NK-92 treated with Interleukin-12 subunit alpha and Interleukin-12 subunit beta, amount 100 ng/mL, for 24 hours (cell line): ENCODE data around the gene CFAP73.
"Not testable (repeated sequence)": the region's sequence is repeated elsewhere in the genome, so short reads cannot be mapped to it uniquely, and the experiment has no call there.

Source experiments
- DNase-seq: peaks from one replicate; lab custom pipeline; 2025; lab: John Stamatoyannopoulos, UW

The CFAP73 gene

DNA sequence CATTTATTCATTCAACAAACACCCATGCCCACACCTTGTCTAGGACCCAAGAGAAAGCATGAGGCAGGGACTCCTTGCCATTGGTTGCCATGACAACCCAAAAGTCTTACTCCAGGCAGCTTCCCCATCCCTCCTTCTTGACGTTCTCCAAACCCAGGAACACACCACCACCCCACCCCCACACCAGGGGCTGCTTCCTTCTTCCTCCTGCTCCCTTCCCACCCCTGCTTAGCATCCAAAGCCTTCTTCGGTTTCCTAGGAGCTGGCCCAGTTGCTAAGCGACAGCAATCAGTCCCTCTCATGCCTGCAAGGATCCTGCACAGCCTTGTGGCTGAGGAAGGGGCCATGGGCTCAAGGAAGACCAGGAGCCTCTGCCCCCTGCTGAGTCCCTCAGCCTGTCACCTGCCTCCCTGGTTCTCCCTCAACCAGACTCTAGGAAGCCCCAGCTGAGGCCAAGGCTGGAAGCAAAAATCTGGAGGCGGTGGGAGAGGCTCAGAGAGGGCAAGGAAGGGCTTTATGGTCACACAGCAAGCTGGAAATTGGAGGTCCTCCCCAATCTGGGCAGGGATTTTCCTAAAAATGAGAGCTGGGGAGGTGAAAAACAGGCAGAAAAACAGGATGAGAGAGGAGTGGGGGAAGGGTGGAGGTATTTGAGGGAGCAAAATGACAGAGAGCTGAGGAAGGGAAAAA, 29.4 kb upstream of the CFAP73 start:
- DNase-seq: no peak

DNA sequence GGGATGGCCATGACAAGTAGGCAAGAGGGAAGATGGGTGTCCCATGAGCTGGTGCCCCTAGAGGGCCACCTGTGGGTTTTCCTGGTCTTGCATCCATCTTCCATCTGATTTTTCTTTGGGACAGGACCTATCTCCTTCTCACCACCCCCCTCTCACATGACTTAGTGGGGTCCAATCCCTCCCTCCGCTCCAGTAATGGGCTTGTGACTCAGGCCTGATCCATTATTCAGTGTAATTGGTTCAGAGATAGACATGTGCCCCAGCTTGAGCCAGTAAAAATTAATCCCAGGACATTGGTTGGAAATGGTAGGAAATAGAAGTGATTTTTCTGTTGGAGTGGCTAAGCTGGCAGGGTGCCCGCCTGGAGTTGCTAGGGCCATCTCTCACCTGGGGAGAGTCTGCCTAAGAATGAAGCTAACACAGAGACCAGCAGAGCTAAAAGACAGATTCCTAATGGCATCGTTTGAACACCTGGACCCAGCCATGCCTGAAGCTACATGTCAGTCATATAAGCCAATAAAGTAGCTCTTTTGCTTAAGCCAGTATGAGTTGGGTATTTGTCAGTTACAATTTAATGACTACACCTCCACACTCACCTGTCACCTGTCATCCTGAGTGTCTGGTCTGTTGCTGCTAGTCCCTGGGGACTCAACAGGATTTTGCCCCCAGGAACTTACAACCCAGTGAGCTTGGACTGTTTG, 28.7 kb upstream of the CFAP73 start:
- no peak for DNase-seq

DNA sequence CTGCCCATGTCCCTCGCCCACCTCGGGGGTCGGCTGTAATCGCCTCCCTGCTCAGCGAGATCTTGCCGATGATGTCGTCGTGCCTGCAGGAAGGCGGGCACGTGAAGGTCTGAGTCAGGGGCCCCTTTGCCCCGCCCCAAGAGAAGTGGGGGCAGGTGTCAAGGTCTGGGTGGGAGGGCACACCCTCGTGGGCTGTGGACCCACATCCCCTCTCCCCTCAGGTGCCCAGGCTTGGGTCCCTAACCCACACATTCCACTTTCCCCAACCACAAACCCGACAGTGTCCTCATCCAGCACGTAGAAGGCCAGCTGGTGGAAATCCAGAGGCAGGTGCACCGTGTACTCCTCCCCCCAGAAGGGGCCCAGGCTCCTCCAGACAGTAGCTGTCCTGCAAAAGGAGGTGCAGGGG, 21.7 kb upstream of the CFAP73 start:
- DNase-seq: no peak

DNA sequence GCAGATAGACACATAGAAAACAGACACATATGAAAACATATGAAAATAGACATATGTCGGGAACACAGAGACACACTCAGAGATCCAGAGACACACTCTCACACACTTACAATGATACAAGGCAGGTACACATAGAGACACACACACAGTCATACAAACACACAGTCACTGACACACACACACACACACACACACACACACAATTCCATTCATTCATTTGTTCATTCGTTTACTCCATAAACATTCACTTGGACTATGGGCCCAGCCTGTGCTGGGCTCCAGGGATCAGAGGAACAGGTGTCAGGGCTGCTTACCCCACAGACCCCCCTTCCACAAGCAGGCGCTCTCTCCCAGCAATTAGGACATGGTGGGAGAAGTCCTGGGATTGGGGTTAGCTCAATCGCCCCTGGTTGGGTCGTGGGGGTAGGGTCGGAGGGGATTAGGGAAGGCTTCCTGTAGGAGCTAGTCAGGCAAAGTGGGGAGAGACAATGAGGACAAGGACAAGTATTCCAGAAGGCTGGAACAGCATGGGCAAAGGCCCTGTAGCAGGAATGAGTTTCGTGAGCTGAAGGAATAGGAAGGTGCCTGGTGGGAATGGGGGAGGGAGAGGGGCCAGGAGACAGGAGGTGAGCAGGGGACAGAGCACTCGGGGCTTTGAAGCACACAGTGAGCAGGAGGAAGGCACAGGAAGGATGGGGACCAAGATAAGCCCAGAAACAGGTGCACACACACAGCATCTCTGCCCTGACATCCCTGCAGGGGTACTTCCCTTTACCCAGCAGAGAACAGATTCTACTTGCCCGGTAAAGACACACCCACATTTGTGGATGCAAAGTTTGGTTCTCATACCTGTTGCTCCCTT, 20.5 kb upstream of the CFAP73 start:
- DNase-seq: no peak

DNA sequence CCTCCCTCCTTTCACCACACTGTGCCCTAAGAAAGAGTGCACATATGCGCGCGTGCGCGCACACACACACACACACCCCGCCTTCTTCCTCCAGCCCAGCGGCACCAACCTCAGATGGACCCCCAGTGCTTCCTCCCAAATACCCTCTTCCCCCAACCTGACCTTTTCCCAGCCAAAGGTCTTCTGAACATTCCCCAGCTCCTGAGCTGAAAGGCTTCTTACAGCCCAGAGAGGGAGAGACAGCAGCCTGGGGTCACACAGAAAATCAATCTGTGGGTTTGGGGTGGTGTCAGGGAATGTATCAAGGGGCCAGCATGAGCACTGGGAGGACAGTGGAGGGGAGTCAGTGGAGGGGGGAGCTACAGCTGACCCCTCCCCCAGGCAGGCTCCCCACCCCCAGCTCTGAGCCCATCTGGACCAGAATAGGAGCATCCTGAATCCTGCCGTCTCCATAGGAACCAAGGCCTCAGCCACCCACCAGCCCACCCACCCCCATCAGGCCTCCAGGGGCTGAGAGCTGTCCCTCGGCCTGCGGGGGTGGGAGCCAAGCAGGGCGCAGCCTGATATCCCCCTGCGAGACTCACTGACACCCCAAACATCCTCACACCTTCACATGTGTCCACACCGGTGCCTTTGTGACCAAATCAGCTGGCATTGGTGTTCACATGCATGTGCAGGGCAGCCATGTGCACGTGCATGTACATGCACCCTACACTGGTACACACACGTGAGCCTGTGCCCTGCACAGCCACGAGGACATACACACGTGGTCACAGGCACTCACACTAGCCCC, 19.7 kb upstream of the CFAP73 start:
- no peak for DNase-seq

DNA sequence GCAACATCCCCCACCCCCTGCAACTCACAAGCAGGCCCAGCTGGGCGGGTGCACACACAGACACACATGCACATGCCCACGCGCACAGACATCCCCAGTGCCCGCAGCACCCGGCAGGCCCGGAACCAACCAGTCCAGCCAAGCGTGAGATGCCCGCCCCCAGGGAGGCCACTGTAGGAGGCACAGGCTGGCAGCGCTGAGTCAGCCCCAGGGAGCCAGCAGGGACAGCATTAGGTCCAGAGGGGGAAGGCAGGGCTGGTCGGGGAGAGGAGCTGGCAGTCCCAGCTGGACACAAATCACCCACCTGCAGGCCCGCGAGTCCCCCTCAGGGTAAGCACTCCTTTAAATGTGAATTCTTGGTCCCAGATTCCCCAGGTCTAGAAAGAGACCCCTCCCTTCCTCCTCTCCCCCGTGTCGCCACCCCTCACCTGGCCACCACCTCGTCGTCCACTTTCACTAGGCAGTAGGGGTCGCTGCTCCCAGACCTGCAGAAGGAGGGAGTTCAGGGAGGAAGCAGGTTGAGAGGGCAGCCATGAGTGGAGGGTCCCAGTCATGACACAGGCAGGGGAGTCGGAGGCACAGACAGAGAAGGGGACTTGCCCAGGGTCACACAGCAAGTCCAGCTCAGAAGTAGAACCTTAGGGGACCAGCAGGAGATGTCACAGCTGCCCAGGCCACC, 18.9 kb upstream of the CFAP73 start:
- DNase-seq: no peak

DNA sequence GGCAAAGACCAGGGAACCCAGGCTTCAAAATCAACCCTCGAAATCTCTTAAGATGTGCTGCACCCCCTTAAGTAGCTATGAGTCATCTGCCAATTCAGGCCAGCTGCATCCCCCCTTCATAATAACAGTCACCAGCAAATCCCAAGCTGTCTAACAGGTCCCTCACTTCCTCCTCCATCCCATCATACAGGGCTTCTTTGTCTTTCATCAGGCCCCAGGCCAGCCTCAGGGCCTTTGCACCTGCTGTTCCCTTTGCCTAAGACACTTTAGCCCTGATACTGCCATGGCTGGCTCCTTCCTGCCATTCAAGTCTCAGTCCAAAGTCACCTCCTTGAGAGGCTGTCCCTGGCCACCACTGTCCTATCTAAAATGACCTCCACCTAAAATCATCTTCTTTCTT, 18.0 kb upstream of the CFAP73 start:
- no peak for DNase-seq

DNA sequence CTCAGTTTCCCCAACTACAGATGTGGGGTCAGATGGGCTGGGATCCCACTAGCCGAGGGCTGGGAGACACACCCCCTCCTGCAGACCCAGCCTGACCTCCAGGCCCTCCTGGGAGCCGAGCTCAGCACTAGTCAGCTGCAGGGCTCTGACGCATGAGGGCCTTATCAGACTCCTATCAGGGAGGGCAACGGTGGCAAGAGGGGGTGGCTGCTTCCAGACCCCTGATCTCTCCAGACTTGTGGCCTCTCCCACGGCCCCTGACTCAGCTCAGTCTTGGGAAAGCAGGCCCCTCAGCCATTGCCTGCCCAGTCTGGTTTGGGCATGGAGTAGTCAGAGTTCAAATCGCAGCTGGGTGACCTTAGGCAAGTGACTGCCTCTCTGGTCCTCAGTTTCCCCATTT, 16.5 kb upstream of the CFAP73 start:
- no peak for DNase-seq

DNA sequence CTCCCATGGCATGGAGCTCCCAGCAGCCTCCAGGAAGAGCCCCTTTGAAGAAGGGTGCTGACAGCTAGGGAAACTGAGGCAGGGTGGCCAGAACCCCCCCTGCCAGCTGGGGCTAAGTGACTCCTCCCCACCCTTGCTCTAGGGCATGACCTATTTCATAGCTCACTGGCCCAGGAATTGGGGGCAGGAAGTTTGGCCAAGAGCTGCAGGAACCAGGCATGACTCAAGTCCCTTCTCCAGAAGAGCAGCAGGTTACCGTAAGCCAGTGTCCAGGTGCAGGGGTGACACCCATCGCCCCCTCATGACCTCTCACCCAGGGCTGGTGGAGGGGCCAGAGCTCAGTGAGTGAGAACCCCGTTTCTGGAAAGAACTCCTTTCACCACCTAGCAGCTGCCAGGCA, 15.9 kb upstream of the CFAP73 start:
- no peak for DNase-seq

DNA sequence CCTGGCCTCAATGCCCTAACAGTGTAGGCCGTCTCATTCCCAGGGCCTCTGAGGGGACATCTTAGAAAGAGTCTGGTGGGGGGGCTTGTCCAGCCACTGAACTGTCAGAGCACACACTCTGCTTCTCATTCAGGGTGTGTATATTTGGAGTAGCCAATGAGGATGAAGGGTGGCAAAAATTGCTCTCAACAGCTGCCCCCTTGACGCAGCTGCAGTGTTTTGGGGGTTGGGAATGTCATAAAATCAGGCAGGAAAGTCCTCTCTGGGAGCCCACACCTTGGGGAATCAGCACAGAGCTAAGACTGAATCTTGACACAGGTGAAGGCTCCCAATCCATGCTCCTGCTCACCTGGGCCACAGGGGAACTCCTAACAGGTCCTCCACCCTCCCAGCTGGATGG, 15.5 kb upstream of the CFAP73 start:
- DNase-seq: no peak

DNA sequence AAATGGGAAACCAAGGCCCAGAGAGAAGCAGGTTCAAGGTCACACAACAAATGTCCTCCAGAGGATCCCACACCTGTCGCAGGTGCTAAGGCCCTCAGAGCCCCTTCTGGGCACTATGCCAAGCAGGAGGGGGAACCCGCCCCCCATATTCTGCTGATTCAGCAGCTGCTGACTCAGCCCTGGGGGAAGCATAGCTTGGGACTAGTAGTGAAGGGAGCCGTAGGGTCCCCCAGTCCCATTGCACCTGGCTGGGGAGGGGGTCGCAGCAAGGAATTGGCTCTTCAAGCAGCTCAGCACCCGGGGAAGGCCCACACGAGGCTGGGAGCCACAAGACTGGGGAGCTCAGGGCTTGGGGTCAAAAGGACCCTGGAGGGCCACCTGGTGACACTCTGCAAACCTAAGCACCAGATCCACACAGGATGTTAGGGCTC, 15.0 kb upstream of the CFAP73 start:
- DNase-seq: no peak

DNA sequence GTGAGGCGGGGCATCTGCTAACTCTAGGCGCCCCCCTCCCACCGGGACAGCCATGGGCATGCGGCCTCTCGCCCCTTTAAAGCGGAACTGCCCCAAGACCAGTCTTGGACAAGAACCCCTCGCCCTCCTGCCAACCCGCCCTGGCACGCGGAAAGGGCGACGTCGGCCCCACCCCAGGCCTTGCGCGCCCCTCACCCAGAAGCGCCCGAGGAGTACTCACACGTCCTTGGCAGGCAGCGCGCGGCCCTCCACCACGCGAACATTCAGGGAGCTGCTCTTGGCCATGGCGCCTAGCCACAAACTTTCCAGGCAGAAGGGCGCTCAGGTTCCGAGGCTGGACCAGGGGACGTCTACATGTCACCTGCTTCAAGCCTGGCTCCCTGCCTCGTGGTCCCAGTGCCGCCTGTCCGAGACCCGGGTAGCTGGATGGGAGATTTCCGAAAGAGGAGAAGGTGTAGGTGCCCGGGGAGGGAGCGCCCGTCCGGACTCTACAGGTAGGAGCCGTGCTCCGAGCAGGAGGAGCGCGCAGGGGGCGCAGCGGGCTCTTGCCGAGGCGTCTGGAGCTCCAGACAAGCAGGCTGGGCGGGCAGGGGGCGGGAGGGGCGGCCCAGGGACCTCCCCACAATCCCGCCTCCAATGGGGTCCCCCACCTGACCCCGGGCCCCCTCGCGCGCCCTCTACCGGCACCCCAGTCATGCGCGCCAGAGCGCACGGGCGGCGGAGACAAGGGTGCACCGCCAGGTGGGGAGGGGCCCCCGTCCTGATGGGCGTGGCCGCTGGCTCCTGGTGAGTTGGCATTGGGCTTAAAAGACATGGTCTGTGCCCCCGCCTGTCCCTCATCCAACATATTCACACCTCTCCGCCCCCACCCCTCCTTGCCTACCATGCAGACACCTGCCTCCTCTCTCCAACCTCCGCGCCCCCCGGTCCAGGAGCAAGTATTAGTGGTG, 14.1 kb upstream of the CFAP73 start, which contains the start of gene RASAL1:
Gene RASAL1, minus strand, starts transcription at position 584 of the 950 bp plus-strand sequence. Its CDS starts 299 bp downstream, at position 285.
- no peak for DNase-seq

DNA sequence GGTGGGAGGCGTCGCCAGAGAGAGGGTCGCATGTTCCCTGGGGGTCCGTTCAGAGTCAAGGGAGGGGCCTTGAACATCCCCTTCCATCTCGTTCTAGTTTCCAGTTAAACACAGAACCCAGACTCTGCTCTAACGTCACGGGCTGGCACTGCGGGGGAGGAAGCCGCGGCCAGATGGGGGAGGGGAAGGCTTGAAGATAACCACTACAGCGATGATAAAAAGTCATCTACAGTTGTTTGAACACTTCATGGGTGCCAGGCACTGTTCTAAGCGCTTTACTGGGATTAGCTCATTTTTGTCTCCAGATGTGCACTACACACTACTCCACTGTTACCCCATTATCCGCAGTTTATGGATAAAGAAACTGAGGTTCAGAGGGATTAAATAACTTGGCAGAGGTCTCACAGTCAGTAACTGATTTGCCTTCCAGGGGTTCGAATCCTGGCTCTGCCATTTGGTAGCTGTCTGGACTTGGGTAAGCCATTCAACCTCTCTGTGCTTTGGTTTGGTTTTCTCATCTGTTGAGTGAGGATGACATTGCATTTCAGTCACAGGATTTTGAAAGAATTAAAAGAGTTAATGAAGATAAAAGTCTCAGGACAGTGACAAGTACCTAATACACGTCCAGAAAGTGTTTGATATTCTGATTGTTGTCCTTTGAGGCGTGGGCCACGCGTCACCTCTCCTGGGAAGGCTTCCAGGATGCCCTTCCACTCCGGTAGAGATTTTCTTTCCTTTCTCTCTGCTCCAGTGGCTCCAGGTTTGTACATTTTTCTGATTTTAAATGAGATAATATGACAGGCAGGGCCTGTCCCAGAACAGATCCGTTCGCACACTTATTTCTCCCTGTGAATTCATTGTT, 13.2 kb upstream of the CFAP73 start:
- no peak for DNase-seq

DNA sequence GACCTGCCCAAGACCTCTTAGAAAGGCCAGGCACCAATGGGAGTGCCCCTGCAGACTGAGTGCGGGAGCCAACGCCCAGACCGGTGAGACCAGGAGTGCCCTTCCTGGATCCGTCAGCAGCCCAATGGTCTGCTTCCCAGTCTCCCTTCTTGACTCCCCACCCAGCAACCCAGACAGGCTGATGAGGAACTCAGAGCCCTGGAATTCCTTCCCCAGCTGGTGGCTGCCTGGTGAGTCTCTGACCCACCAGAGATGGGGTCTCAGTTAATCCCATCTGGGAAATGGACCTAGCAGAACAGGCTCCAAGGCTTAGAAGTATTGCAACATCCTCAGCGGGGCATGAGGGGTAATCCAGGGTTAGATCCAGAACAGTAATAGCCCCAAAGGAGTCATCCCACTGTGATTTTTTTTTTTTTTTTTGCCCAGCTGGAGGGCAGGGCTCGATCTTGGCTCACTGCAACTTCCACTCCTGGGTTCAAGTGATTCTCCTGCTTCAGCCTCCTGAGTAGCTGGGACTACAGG, 12.5 kb upstream of the CFAP73 start:
- DNase-seq: no peak

DNA sequence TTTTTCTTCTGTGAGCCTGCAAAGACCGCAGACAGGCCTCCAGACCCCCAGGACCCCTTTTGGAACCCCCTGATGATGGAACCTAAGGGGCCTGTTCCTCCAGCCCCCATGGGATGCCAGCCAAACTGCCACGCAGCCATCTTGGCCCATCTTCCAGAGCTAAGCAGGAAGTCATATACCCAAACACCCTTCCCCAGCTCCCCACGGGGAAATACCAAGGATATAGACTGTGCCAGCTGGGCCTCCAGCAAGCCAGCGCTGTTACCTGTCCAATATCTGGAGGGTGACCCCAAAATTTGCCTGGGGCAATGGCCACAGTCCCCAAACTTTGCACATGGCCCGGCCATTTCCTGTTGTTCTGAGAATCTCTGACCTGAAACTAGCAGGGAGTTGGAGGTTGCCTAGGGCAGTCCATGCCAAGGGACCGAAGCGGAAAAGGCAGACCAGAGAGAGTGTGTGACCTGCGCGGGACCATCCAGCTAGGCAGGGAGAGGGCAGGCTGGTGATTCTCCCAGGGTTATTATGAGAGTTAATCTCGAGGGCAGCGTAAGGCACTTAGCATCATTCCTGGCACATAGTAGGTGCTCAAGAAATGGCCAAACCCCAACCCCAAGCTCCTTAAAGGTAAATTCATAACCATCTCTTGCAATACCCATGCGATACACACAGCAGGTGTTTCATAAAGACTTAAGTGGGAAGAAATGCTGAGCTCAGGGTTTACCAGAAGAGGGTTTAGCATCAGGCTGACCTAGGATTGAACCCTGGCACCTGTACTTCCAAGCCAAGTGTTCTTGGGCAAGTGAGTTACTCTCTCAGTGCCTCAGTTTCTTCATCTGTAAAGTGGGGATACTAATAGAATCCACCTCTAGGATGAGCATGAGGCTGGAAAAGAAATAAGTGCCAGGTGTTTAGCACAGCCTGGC, 11.4 kb upstream of the CFAP73 start:
- DNase-seq: no peak

DNA sequence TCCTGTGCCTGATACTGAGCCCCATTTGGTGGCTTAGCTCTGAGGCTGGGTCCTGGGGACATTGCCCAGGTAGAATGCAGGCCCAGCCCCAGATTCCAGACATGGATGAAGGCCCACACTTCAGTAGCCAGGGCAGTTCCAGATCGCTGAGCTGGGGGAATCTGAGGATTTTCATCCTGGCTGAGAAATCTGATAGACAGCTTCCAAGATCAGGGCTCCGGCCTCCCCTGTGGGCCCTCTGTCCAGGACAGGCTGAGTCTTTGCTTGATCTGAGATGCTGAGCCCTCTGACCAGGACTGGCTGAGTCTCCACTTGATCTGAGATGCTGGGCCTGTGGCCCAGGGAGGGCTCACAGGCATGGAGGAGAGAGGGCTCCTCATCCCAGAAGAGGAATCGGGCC, 10.7 kb upstream of the CFAP73 start:
- DNase-seq: no peak

DNA sequence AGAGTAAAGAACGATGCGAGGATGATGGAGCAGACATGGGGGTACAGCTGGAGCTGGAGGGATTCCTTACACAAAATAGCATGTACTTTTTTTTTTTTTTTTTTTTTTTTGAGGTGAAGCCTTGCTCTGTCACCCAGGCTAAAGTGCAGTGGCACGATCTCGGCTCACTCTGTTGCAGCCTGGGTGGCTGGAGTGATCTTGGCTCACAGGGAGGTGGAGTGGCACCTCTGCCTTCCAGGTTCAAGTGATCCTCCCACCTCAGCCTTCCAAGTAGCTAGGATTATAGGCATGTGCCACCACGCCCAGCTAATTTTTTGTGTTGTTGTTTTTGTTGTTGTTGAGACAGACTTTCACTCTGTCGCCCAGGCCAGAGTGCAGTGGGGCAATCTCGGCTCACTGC, 8.8 kb upstream of the CFAP73 start:
- DNase-seq: no peak

DNA sequence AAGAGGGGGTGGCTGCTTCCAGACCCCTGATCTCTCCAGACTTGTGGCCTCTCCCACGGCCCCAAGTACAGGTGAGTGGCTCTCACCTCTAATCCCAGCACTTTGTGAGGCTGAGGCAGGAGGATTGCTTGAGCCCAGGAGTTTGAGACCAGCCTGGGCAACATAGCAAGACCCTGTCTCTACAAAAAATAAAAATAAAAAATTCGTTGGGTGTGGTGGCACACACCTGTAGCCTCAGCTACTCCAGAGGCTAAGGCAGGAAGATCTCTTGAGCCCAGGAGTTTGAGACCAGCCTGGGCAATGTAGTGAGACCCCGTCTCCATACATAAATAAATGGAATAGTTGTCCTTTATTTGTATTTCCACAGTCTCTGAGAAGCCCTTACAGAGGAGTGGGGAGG, 7.8 kb upstream of the CFAP73 start:
- DNase-seq: not testable (repeated sequence)
